ENCODE data around the gene FHAD1.
A peak's percentile ranks its signal among the peaks of the same experiment; 100 is the strongest.
"Not testable (repeated sequence)": the region's sequence is repeated elsewhere in the genome, so short reads cannot be mapped to it uniquely, and the experiment has no call there.

Gene FHAD1

DNA sequence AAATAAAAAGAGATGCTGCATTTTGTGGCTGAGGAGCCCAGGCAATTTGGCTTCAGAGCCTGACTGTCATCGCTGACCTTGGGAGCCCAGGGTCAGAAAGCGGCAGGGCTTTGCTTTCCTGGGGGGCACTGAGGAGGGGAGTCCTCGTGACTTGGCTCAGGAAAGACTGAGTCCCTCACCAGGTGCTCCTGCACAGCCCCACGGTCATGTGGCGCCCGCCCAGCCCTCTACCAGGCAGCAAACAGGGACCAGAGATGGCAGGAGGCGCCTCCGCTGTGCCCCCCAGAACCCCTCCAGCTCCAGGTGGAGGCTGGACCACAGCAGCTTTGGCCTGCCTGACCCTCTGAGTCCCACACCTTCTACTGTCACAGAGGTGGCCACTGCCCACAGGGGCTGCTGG lies 175.8 kb downstream of the FHAD1 start:
- H3K4me3 Mint-ChIP-seq: no peak overlapping the region
- no peaks in the 10 kb centered on the region for H3K9me3 Mint-ChIP-seq
- H3K36me3 Mint-ChIP-seq (ENCODE audit: low read depth): peaks cover 96% of the 10 kb centered on the region
- H3K27ac Mint-ChIP-seq: peak overlapping the region; percentile 77
- intact Hi-C loops (cut with micrococcal nuclease): no loop called here
- no peaks in the 10 kb centered on the region for H3K27me3 Mint-ChIP-seq
- H3K4me1 Mint-ChIP-seq (ENCODE audit: low read depth): peaks cover 93% of the 10 kb centered on the region

GRCh38 chr1:15423355-15424077 lies 176.5 kb downstream of the FHAD1 start:
- Mint-ChIP-seq H3K4me3 (no peak overlapping the region), H3K4me1 (ENCODE audit: low read depth) (peaks cover 98% of the 10 kb centered on the region), H3K36me3 (ENCODE audit: low read depth) (peaks cover 100% of the 10 kb centered on the region), H3K27me3 (no peaks in the 10 kb centered on the region), H3K27ac (peak overlapping the region; percentile 77), H3K9me3 (no peaks in the 10 kb centered on the region)
- intact Hi-C loops (cut with micrococcal nuclease): no loop called here

GRCh38 chr1:15424146-15424667 lies 177.2 kb downstream of the FHAD1 start:
- peaks cover 100% of the 10 kb centered on the region for H3K36me3 Mint-ChIP-seq (ENCODE audit: low read depth)
- H3K4me3 Mint-ChIP-seq: no peak overlapping the region
- H3K27me3 Mint-ChIP-seq: no peaks in the 10 kb centered on the region
- H3K4me1 Mint-ChIP-seq (ENCODE audit: low read depth): peaks cover 96% of the 10 kb centered on the region
- no peaks in the 10 kb centered on the region for H3K9me3 Mint-ChIP-seq
- H3K27ac Mint-ChIP-seq: peak overlapping the region; percentile 77
- intact Hi-C loops (cut with micrococcal nuclease): no loop called here

DNA sequence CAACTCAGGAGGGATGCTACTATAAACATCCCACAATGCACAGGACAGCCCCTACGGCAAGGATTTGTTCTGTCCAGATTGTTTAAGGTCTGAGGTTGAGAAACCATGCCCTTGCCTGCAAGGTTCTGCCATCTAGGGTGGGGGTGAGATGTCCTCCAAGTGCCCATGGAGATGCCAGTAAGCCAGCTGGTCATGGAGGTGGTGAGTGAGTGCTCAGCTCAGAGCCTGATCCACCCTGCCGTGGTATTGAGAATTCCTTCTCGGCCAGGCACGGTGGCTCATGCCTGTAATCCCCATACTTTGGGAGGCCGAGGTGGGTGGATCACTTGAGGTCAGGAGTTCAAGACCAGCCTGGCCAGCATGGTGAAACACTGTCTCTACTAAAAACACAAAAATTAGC lies 178.0 kb downstream of the FHAD1 start:
- no peaks in the 10 kb centered on the region for H3K9me3 Mint-ChIP-seq
- H3K27me3 Mint-ChIP-seq: no peaks in the 10 kb centered on the region
- peaks cover 96% of the 10 kb centered on the region for H3K4me1 Mint-ChIP-seq (ENCODE audit: low read depth)
- intact Hi-C loops (cut with micrococcal nuclease): no loop called here
- H3K36me3 Mint-ChIP-seq (ENCODE audit: low read depth): peaks cover 100% of the 10 kb centered on the region
- H3K4me3 Mint-ChIP-seq: no peak overlapping the region
- H3K27ac Mint-ChIP-seq: peak overlapping the region; percentile 77

DNA sequence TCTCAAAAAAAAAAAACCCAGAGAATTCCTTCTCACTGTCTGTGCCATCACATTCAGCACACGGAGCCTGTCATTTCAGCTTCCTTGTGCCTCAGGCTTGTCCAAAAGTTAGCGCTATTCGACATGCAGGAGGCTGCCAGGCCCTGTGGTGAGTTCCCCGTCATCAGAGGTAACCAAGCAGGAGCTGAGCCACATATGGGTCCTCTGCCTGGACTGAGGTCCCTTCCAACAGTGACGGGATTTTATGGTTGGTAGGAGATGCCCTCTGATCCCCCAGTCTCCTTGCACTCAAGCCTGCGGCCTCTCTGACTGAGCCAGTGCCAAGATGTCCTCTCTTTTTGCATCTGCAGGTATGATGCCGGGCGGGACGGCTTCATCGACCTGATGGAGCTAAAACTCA lies 178.5 kb downstream of the FHAD1 start:
- intact Hi-C loops (cut with micrococcal nuclease): no loop called here
- no peaks in the 10 kb centered on the region for H3K27me3 Mint-ChIP-seq
- peak overlapping the region; percentile 74 for H3K27ac Mint-ChIP-seq
- no peaks in the 10 kb centered on the region for H3K9me3 Mint-ChIP-seq
- peaks cover 96% of the 10 kb centered on the region for H3K4me1 Mint-ChIP-seq (ENCODE audit: low read depth)
- peaks cover 100% of the 10 kb centered on the region for H3K36me3 Mint-ChIP-seq (ENCODE audit: low read depth)
- no peak overlapping the region for H3K4me3 Mint-ChIP-seq

GRCh38 chr1:15425958-15426357 lies 178.9 kb downstream of the FHAD1 start:
- no peaks in the 10 kb centered on the region for H3K9me3 Mint-ChIP-seq
- peaks cover 98% of the 10 kb centered on the region for H3K4me1 Mint-ChIP-seq (ENCODE audit: low read depth)
- H3K27me3 Mint-ChIP-seq: no peaks in the 10 kb centered on the region
- intact Hi-C loops (cut with micrococcal nuclease): no loop called here
- peak overlapping the region; percentile 74 for H3K27ac Mint-ChIP-seq
- peaks cover 100% of the 10 kb centered on the region for H3K36me3 Mint-ChIP-seq (ENCODE audit: low read depth)
- H3K4me3 Mint-ChIP-seq: peak overlapping the region; percentile 37

- Mint-ChIP-seq H3K4me3 (peak overlapping the region; percentile 37), H3K27me3 (no peaks in the 10 kb centered on the region), H3K27ac (peak overlapping the region; percentile 74), H3K9me3 (no peaks in the 10 kb centered on the region), H3K36me3 (ENCODE audit: low read depth) (peaks cover 100% of the 10 kb centered on the region), H3K4me1 (ENCODE audit: low read depth) (peaks cover 98% of the 10 kb centered on the region)
- intact Hi-C loops (cut with micrococcal nuclease): no loop called here
Observed at GRCh38 chr1:15426492-15427279, 179.7 kb downstream of the FHAD1 start.

DNA sequence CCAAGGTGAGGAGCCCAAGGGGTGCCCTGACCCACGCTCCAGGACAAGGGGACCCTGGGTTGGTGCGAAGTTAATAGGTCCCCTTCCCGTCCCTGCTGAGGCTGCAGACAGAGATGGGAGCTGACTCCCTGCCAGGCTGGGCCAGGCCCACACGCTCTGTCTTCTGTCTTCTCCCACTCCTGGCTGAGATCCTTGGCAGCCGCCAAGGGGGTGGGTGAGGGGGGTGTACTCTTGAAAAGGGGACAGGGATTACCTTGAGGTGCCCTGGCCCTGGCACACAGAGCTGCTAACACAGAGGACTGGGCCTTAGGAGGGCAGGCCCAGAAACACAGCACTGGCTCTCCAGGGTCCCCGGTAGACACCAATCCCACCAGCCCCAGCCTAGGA lies 180.2 kb downstream of the FHAD1 start:
- Mint-ChIP-seq H3K4me3 (no peak overlapping the region), H3K4me1 (ENCODE audit: low read depth) (peaks cover 98% of the 10 kb centered on the region), H3K27me3 (no peaks in the 10 kb centered on the region), H3K9me3 (no peaks in the 10 kb centered on the region), H3K27ac (peak overlapping the region; percentile 74), H3K36me3 (ENCODE audit: low read depth) (peaks cover 100% of the 10 kb centered on the region)
- intact Hi-C loops (cut with micrococcal nuclease): no loop called here

DNA sequence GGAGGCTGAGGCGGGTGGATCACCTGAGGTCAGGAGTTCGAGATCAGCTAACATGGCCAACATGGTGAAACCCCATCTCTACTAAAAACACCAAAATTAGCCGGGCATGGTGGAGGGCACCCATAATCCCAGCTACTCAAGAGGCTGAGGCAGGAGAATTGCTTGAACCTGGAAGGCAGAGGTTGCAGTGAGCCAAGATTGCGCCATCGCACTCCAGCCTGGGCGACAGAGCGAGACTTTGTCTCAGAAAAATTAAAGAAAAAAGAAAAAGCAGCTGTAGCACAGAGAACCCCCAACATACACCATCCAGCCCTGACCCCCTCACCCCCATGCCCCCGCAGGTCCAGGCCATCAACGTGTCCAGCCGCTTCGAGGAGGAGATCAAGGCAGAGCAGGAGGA lies 181.2 kb downstream of the FHAD1 start:
- intact Hi-C loops (cut with micrococcal nuclease); H3K4me3 Mint-ChIP-seq; H3K9me3 Mint-ChIP-seq; H3K27me3 Mint-ChIP-seq: not testable (repeated sequence)
- peaks cover 96% of the 10 kb centered on the region for H3K4me1 Mint-ChIP-seq (ENCODE audit: low read depth)
- H3K36me3 Mint-ChIP-seq (ENCODE audit: low read depth): peaks cover 97% of the 10 kb centered on the region
- H3K27ac Mint-ChIP-seq: peak overlapping the region; percentile 74

GRCh38 chr1:15428815-15429435 lies 181.9 kb downstream of the FHAD1 start:
- H3K36me3 Mint-ChIP-seq (ENCODE audit: low read depth): peaks cover 90% of the 10 kb centered on the region
- intact Hi-C loops (cut with micrococcal nuclease): no loop called here
- H3K4me3 Mint-ChIP-seq: no peak overlapping the region
- peaks cover 95% of the 10 kb centered on the region for H3K4me1 Mint-ChIP-seq (ENCODE audit: low read depth)
- H3K27me3 Mint-ChIP-seq: no peaks in the 10 kb centered on the region
- peak overlapping the region; percentile 74 for H3K27ac Mint-ChIP-seq
- no peaks in the 10 kb centered on the region for H3K9me3 Mint-ChIP-seq

- Mint-ChIP-seq H3K9me3 (no peaks in the 10 kb centered on the region), H3K4me3 (no peak overlapping the region), H3K27me3 (no peaks in the 10 kb centered on the region), H3K4me1 (ENCODE audit: low read depth) (peaks cover 93% of the 10 kb centered on the region), H3K36me3 (ENCODE audit: low read depth) (peaks cover 82% of the 10 kb centered on the region), H3K27ac (peak overlapping the region; percentile 74)
- intact Hi-C loops (cut with micrococcal nuclease): loop anchor here (2.0 to 5.0 kb wide), 3 partner anchors 13 to 277 kb away; partner anchors contain the start of gene TMEM51
Observed at GRCh38 chr1:15429701-15430149, 182.7 kb downstream of the FHAD1 start.

- peak overlapping the region; percentile 74 for H3K27ac Mint-ChIP-seq
- no peak overlapping the region for H3K4me3 Mint-ChIP-seq
- intact Hi-C loops (cut with micrococcal nuclease): loop anchor here (2.0 to 5.0 kb wide), 3 partner anchors 14 to 279 kb away; partner anchors contain the start of gene TMEM51
- peaks cover 69% of the 10 kb centered on the region for H3K36me3 Mint-ChIP-seq (ENCODE audit: low read depth)
- H3K27me3 Mint-ChIP-seq: no peaks in the 10 kb centered on the region
- H3K9me3 Mint-ChIP-seq: no peaks in the 10 kb centered on the region
- peaks cover 88% of the 10 kb centered on the region for H3K4me1 Mint-ChIP-seq (ENCODE audit: low read depth)
Observed at GRCh38 chr1:15430787-15431570, 184.0 kb downstream of the FHAD1 start.

GRCh38 chr1:15431571-15431948 lies 184.5 kb downstream of the FHAD1 start:
- Mint-ChIP-seq H3K27ac (peak overlapping the region; percentile 67), H3K4me3 (no peak overlapping the region)

More at GRCh38 chr1:15431571-15431948, 184.5 kb downstream of the FHAD1 start:
- Mint-ChIP-seq H3K4me1 (ENCODE audit: low read depth) (peaks cover 82% of the 10 kb centered on the region), H3K9me3 (no peaks in the 10 kb centered on the region), H3K36me3 (ENCODE audit: low read depth) (peaks cover 64% of the 10 kb centered on the region), H3K27me3 (peaks cover under 1% of the 10 kb centered on the region)
- intact Hi-C loops (cut with micrococcal nuclease): loop anchor here (2.0 to 5.0 kb wide), 3 partner anchors 15 to 279 kb away; partner anchors contain the start of gene TMEM51

Data from dendritic cell treated with granulocyte-macrophage colony-stimulating factor and Interleukin-4, amounts not matched to agents 40 ng/mL and 50 ng/mL, for 4 days (primary cell).